DMS53 treated with DMSO at 0.1 percent for 48 hours (cell line): ENCODE data around the gene GRK6.

Source experiments
- DNase-seq: peaks from one replicate; lab custom pipeline; 2025; ENCODE audit not compliant: unreplicated experiment; lab: John Stamatoyannopoulos, UW

GRK6 gene

GRCh38 chr5:177468685-177469628, 42.5 kb downstream of the GRK6 start:
- DNase-seq: no peak

GRCh38 chr5:177469750-177470525, 43.5 kb downstream of the GRK6 start:
- DNase-seq: no peak

GRCh38 chr5:177470759-177471536, 44.5 kb downstream of the GRK6 start:
- no peak for DNase-seq

DNA sequence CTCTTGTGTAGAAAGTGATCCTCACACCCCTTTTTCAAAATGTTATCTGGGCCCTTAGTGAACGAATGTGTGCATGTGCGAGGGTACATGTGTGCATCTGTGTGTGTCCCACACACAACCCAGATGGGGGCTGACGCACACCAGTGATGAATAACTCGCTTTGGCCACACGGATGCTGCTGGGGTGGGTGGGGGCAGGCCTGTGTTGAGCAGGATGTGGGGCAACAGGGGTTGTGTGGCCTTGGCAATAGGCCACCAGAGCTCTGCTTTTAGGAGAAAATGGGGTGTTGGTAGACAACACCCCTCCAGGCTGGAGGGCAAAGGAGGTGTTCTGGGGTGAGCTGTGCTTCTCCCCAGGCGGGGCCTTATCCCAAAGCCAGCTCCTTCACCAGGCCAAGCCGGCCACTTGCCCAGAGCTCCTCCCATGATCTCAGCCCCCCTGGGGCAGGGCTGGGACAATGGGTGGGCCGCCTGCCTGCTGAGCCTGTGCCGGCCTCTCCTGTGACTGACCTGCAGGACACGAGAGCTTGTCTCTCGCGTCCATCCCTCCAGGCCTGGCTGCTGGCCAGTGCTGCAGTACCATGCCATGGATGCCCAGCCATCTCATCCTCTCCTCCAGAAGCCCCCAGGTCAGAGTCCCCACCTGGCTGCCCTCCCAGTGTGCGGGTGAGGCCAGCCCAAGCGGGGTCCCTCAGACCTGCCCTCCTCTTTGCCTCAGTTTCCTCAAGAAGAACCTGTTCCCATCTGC, 45.3 kb downstream of the GRK6 start:
- no peak for DNase-seq

- peak; percentile 6 for DNase-seq
Observed at GRCh38 chr5:177472460-177473442, 46.3 kb downstream of the GRK6 start.

- DNase-seq: no peak
Observed at GRCh38 chr5:177473443-177474001, 47.0 kb downstream of the GRK6 start, which contains the start of gene DBN1. Gene DBN1, minus strand, starts transcription at chr5:177473634. Its CDS starts 113 bp downstream, at chr5:177473521.

DNA sequence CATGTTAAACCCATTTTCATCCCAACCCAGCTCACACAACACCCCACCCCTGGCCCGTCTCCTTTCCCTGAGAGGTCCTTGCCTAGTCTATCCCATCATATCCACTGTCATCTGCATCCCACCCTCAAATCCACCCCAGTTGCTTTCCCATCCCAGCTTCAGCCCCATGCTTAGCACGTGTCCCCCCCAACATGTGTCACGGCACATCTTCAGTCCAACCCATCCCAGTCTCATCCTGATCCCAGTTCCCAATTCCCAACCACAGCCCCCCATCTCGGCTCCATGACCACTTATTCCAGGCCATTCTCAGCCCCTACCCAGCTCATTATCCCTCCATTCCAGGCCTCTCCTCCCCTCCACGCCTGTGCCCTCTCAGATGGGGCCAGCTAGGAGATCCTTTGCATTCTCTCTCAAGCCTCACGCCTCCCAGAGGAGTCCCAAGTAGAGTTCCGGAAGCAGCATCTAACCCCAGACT, 47.6 kb downstream of the GRK6 start:
- DNase-seq: no peak

DNA sequence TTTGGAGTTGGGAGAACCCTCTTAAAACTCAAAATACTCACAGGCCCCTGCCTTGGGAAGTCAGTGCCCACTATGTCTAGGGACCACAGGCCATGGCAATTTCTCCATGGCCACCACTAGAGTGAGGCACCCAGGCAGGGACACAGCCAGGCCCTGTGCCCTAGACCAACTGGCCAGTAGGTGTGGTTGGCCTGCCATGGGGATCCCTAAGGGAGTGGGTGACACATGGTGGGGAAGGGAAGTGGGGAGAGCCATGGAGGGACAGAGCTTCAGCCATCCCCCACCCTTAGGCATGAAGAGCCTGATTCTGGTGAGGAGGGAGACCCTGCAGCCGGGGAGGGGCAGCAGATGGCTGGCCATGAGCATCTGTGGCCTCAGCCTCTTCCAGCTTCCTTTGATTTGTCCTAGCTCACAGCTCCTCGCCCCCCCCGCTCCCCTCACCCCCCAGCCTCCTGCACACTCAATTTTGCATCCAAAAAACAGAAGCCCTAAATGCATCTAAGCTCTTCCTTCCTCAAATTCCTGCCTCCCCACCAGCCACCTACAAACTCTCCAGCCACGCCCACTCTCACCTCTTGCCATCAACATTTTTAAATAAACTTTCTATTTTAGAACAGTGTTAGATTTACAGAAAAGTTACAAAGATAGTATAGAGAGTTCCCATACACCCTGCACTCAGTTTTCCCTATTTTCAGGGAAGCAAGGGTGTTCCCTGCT, 48.5 kb downstream of the GRK6 start:
- no peak for DNase-seq

DNA sequence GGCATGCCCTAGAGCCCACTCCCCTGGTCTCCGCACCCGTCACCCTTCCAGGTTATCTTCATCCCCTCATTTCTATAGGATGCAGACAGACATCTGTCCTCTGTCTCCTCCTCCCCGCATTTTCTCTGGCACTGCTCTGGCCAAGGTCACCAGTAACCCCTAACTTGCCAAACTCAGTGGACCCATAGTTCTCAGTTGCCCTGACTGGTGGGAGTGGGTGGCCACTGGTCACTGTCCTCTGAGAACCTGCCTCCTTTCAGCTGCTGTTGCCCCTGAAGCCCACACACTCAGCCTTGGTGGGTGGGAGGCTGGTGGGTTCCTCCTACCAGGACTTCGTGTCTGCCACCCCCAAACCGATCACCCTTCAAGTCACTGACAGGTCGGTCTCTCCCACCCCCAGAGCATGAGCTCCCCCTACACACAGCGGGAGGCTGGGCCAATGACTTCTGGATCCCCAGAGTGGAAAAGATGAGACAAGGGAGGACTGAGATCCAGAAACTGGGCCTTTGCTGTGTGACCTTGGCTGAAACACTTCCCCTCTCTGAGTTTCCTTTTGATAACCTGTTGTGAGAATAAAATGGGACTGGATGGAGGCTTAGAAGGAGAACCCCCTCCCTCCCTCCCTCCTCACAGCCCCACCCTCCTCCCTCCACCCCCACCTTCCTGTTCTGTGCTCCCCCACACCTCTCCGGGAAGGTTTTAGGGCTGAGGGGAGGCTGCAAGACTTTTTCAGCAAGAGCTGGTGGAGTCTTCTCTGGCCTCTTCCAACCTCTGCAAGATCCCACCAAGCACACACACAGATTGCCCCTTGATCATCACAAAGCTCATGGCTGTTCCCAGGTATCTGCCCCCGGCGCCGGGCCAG, 49.3 kb downstream of the GRK6 start:
- no peak for DNase-seq

DNA sequence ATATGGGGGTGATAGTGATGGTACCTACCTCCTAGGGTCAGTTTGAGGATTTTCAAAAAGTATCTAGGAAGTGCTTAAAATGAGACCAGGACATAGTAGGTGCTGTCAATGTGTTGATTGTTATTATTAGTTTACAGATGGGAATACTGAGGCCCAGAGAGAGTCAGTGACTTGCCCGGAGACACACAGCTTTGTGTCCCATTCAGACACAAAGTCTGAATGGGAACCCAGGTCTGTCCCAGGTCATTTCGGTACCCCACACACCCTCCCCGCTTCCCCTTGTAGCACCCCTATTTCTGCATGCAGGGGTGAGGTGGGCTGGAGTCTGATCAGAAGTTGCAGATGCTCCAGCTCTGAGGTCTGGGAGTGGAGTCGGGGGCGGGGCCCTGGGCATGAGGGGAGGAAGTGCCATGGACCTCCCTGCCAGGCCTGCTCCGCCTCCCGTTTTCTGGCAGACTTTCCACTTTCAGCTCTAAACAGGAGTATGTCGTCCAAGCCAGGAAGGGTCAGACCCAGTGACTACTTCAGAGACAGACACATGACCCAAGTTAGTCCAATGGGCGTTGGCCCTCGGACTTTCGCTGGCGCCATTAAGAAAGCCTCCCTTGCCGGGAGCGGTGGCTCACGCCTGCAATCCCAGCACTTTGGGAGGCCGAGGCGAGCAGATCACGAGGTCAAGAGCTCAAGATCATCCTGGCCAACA, 50.2 kb downstream of the GRK6 start:
- DNase-seq: no peak

GRCh38 chr5:177477701-177478477, 51.4 kb downstream of the GRK6 start:
- no peak for DNase-seq

DNA sequence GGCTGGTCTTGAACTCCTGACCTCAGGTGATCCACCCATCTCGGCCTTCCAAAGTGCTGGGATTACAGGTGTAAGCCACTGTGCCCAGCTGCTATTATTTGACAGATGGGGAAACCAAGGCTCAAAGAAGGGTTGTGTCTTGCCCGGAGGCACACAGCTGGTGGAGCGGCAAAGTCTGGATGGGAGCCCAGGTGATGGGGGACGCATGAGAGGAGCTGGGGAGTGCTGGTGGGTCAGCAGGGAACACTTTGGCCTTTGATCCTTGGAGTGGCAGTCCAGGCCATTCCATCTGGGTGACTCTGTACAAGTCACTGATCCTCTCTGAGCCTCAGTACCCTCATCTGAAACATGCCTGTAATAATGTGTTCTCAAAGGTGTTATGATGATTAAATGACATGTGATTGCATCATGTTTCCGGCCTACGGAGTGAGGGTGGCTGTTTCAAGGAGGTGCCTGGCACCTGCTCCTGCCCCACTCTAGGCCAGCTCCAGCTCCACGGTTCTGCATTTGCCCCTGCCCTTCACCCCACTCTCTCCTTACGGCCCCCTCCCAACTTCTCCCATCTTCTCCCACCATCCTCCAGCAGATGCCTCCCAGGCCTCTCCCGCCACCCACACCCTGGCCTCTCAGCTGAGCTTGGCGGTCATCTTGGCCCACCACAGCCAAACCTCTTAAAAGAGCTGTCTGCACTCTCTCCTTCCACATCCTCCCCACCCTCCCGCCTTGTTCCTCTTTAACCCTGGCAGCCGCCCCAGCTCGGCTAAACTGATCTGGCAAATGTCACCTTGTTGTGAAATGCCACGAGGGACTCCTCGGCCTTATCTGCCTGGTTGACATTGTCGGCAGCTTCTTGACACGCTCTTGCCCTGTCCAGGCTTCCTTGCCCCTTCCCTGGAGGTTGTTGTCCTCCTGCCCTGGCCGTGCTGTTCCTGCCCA, 52.5 kb downstream of the GRK6 start:
- peak; percentile 51 for DNase-seq

DNA sequence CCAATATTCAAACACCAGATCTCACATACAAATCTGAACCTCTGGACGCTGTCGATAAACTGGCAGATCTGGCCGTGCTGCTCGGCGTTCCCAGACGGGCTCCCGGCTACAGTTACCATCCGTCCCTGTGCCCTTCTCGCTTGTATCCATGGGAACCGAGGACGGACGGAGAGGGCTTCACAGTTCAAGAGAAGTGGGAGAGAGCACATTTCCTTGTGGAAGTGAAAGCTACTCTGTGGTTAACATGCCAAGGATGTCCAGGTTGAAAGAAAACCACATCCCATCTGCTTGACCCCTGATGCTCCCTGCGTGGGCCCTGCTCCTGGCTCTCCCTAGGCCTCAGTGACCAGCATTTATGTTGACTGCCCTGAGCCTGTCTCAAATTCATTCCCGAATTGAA, 53.3 kb downstream of the GRK6 start:
- no peak for DNase-seq

- DNase-seq: no peak
Observed at GRCh38 chr5:177482359-177482795, 55.9 kb downstream of the GRK6 start.

GRCh38 chr5:177483042-177483441, 56.6 kb downstream of the GRK6 start:
- no peak for DNase-seq
